Left renal pelvis (tissue), 4 donors: Measurements from ENCODE around the gene B3GALT4. TPM values are rescaled to one million over a fixed set of nuclear protein-coding genes. Genes with fewer than 3 reads are reported as not detected.

Source experiments
- polyA plus RNA-seq, 4 donors: library from polyadenylated mRNA; unstranded; fragments of 120-200 nt; gene quantifications; one replicate each; pipeline ENCODE4 v1.2.1, GENCODE V29; 2013; ENCODE audit not compliant: insufficient read length in 4 of 4

Gene B3GALT4
- polyA plus RNA-seq, 4 donors = 2.5 to 5.0 (median 3.8) TPM

Other genes starting within 250 kb of the B3GALT4 start
- 10 to 100 TPM; 17.1 to 20.5 (median 18.3) TPM for gene HLA-DPA1, start 203.5 kb upstream of the B3GALT4 start, polyA plus RNA-seq
- gene HLA-DPB1, start 201.1 kb upstream of the B3GALT4 start, polyA plus RNA-seq = 10 to 100 TPM; 16.7 to 20.4 (median 17.2) TPM
- gene COL11A2, start 84.7 kb upstream of the B3GALT4 start, polyA plus RNA-seq = 1 to 10 TPM; 3.0 to 6.9 (median 4.1) TPM
- gene RXRB, start 76.5 kb upstream of the B3GALT4 start, polyA plus RNA-seq = 10 to 100 TPM; 47.0 to 66.5 (median 55.5) TPM
- 100 to 1,000 TPM in 3 of 4 donors, 10 to 100 TPM in 1; 91.9 to 139 (median 116) TPM for gene SLC39A7, start 76.3 kb upstream of the B3GALT4 start, polyA plus RNA-seq
- gene HSD17B8, start 72.5 kb upstream of the B3GALT4 start, polyA plus RNA-seq = 10 to 100 TPM; 10.7 to 29.1 (median 22.2) TPM
- 10 to 100 TPM; 52.8 to 70.6 (median 56.2) TPM for gene RING1, start 68.6 kb upstream of the B3GALT4 start, polyA plus RNA-seq
- 10 to 100 TPM; 53.1 to 96.0 (median 75.1) TPM for gene VPS52, start 5.2 kb upstream of the B3GALT4 start, polyA plus RNA-seq
- 1,000 to 10,000 TPM; 2,948 to 3,391 (median 3,096) TPM for gene RPS18, start 5.0 kb upstream of the B3GALT4 start, polyA plus RNA-seq
- gene WDR46, start 12.1 kb downstream of the B3GALT4 start, polyA plus RNA-seq = 10 to 100 TPM; 54.9 to 82.1 (median 59.9) TPM
- gene PFDN6, start 12.5 kb downstream of the B3GALT4 start, polyA plus RNA-seq = 10 to 100 TPM; 41.9 to 78.2 (median 75.1) TPM
- 100 to 1,000 TPM in 2 of 4 donors, 10 to 100 TPM in 2; 96.7 to 133 (median 103) TPM for gene RGL2, start 21.8 kb downstream of the B3GALT4 start, polyA plus RNA-seq
- 10 to 100 TPM; 26.9 to 49.5 (median 38.4) TPM for gene TAPBP, start 37.0 kb downstream of the B3GALT4 start, polyA plus RNA-seq
- 10 to 100 TPM; 20.1 to 25.5 (median 21.4) TPM for gene ZBTB22, start 40.6 kb downstream of the B3GALT4 start, polyA plus RNA-seq
- 10 to 100 TPM; 45.3 to 58.9 (median 54.1) TPM for gene DAXX, start 45.8 kb downstream of the B3GALT4 start, polyA plus RNA-seq
- gene KIFC1, start 114.7 kb downstream of the B3GALT4 start, polyA plus RNA-seq = 10 to 100 TPM; 35.0 to 47.3 (median 37.7) TPM
- gene PHF1, start 133.9 kb downstream of the B3GALT4 start, polyA plus RNA-seq = 10 to 100 TPM; 65.4 to 87.7 (median 73.4) TPM
- 100 to 1,000 TPM; 150 to 250 (median 226) TPM for gene CUTA, start 141.0 kb downstream of the B3GALT4 start, polyA plus RNA-seq
- 10 to 100 TPM; 20.9 to 42.3 (median 33.1) TPM for gene SYNGAP1, start 142.9 kb downstream of the B3GALT4 start, polyA plus RNA-seq
- 10 to 100 TPM in 3 of 4 donors, 1 to 10 TPM in 1; 9.2 to 17.6 (median 14.2) TPM for gene ZBTB9, start 177.5 kb downstream of the B3GALT4 start, polyA plus RNA-seq